ENCODE results near the gene PNPLA2. TPM values are rescaled to one million over a fixed set of nuclear protein-coding genes. Genes with fewer than 3 reads are reported as not detected.

Gene PNPLA2
- total and polyA plus RNA-seq, 10 of the 15 experiments (the other 5 are each of a cell fraction or from before 2014, with no cell fraction given) = 0.19 to 34.0 (median 8.1) TPM

GRCh38 chr11:856397-856796 lies 37.7 kb downstream of the PNPLA2 start:
- CTCF ChIA-PET = no interaction called here
- POLR2A ChIA-PET = no interaction called here

More at GRCh38 chr11:856397-856796, 37.7 kb downstream of the PNPLA2 start:
- no peak overlapping the region for H3K4me2 ChIP-seq (ENCODE audit: control insufficient read depth, insufficient read depth)
- no peaks in the 10 kb centered on the region for H3K9me3 ChIP-seq (replicated peaks; ENCODE audit: control insufficient read depth, insufficient read depth, low read length)
- H3K36me3 ChIP-seq (ENCODE audit: control insufficient read depth in 2 of 2, insufficient read depth in 2 of 2, low read length in 1 of 2) = no peaks in the 10 kb centered on the region
- in situ Hi-C loops (cut with MboI) (no loop called here), intact Hi-C loops (cut with micrococcal nuclease; ENCODE audit: unreplicated experiment) (no loop called here)
- RAD21 ChIA-PET (ENCODE audit: unreplicated experiment) = no interaction called here
- no peaks in the 10 kb centered on the region for H3K27me3 ChIP-seq (replicated peaks in 1 of 2; ENCODE audit: control insufficient read depth in 2 of 2, insufficient read depth in 2 of 2, low read length in 1 of 2)
- no peak overlapping the region for H2AFZ ChIP-seq (ENCODE audit: control insufficient read depth, low read depth, low read length)
- no peak overlapping the region for H3K9ac ChIP-seq (ENCODE audit: control insufficient read depth, insufficient read depth, low read length)
- SMC1A ChIA-PET (ENCODE audit: uncharacterized antibody, unreplicated experiment) = no interaction called here
- FAIRE-seq (no peak), ATAC-seq (no peak), DNase-seq (ENCODE audit: low read depth, low spot score) (no peak)
- no peaks in the 10 kb centered on the region for H3K4me1 ChIP-seq (ENCODE audit: control insufficient read depth, insufficient read depth, low read length)
- 23% methylated on average over 8 of the region's 8 CpGs for WGBS (ENCODE audit: insufficient coverage, insufficient replicate concordance, low lambda C conversion rate, missing lambda C conversion rate)
- no TSS peak for BruUV-seq (replicated peaks)
- no peak overlapping the region for H3K4me3 ChIP-seq
- H3K27ac ChIP-seq (ENCODE audit: control insufficient read depth, insufficient read depth) = no peak overlapping the region
- H4K20me1 ChIP-seq (ENCODE audit: control insufficient read depth, insufficient read depth) = no peaks in the 10 kb centered on the region
- TF ChIP-seq SUPT20H (IDR thresholded peaks at IDR 0.05; ENCODE audit: borderline replicate concordance, control insufficient read depth, low read depth, low read length) (no peak), ZBTB40 (IDR thresholded peaks at IDR 0.05; ENCODE audit: borderline replicate concordance) (no peak), FOXM1 (IDR thresholded peaks at IDR 0.05; ENCODE audit: low read depth, low read length) (no peak)
- no peaks in the 10 kb centered on the region for H3K79me2 ChIP-seq (ENCODE audit: control insufficient read depth, insufficient read depth, low read length)

All from GM12878 (cell line).